ENCODE results near the gene MT2A.
A peak's percentile ranks its signal among the peaks of the same experiment; 100 is the strongest.

Gene MT2A

DNA sequence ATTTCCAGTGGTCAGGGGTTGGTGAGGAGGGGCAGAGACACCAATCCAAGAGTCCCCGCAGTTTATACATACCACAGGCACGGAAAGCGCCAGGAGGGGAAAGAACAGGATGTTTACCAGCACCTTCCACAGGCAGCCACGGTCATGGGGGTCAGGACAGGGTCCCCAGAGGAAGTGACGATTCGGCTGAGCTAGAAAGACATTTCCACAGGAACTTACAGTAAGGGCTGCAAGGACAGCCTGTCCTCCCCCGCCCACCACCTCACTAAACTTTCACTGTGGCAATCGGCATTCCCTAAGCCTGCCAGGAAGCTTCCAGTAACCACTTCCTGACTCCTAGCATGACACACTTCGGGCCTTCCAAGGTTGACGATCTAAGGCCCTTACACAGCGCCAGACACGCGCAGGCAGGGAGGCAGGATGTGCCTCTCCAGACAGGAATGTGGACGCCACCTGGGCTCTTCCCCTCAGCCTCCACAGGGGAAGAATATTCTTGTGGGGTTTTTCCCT, 1.2 kb upstream of the MT2A start:
- TF ChIP-seq GATA1 (IDR thresholded peaks at IDR 0.05; ENCODE audit: low read depth, low read length) (no peak), POLR2A (IDR thresholded peaks at IDR 0.05; ENCODE audit: low read length) (no peak)
- DNase-seq, result no peak

DNA sequence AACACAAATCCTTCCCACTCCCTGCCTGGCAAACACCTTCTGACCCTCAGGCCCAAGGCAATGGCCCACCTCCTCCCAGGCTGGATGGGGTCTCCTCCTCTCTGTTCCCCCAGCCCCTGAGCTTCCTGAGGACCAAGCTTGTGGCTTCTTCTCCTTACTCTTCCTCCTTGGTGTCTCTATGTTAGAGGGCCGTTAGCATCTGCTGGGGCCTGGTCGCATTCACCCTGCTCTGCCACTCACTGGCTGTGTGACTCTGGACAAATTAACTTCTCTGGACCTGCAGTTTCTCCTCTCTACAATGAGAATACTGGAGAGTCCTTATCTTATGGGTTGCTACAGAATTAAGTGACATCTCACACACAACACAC, 725 bp upstream of the MT2A start:
- no peak for DNase-seq
- no peak for TF ChIP-seq POLR2A (IDR thresholded peaks at IDR 0.05; ENCODE audit: low read length)
- TF ChIP-seq GATA1 (IDR thresholded peaks at IDR 0.05; ENCODE audit: low read depth, low read length), result no peak

DNA sequence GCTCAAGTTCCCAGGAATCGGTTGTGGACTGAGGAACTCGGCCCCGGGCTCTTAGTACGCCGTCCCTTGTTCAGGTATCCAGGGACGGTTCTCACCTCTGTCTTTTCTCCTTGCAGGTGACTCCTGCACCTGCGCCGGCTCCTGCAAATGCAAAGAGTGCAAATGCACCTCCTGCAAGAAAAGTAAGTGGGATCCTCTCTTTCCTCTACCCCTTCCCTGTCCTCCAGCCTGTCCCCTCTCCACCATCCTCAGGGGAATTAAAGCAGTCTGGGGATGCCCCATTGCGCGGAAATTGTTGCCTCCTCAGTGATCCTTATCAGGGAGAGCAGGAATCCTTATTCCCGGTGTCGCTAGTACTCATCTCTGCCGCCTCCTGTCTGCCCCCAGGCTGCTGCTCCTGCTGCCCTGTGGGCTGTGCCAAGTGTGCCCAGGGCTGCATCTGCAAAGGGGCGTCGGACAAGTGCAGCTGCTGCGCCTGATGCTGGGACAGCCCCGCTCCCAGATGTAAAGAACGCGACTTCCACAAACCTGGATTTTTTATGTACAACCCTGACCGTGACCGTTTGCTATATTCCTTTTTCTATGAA, 585 bp downstream of the MT2A start:
- TF ChIP-seq GATA1 (IDR thresholded peaks at IDR 0.05; ENCODE audit: low read depth, low read length) (no peak), POLR2A (IDR thresholded peaks at IDR 0.05; ENCODE audit: low read length) (no peak)
- DNase-seq, result peak in 1 of 2 experiments; percentile 45

DNA sequence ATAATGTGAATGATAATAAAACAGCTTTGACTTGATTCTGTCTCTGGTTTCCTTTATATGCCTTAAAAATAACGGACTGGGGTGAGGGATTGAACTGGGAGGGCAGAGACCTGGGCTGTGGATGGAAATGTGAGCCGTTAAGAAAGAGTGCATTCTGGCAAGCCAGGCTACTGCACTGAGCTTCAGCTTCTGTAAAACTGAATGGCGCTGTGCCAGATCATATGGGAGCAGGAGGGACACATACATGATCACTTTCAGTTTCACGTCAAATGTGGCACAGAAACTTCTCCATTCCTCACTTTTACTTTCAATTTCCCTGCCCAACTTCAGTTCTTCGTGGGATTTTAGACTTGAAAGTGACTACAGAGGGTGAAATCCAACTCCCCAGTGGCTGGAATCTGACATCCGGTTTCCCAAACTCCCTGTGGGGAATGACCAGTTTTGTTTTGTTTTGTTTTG, 1.1 kb downstream of the MT2A start:
- TF ChIP-seq POLR2A (IDR thresholded peaks at IDR 0.05; ENCODE audit: low read length), result peak; percentile 35
- no peak for TF ChIP-seq GATA1 (IDR thresholded peaks at IDR 0.05; ENCODE audit: low read depth, low read length)
- DNase-seq, result peak; percentile 95

DNA sequence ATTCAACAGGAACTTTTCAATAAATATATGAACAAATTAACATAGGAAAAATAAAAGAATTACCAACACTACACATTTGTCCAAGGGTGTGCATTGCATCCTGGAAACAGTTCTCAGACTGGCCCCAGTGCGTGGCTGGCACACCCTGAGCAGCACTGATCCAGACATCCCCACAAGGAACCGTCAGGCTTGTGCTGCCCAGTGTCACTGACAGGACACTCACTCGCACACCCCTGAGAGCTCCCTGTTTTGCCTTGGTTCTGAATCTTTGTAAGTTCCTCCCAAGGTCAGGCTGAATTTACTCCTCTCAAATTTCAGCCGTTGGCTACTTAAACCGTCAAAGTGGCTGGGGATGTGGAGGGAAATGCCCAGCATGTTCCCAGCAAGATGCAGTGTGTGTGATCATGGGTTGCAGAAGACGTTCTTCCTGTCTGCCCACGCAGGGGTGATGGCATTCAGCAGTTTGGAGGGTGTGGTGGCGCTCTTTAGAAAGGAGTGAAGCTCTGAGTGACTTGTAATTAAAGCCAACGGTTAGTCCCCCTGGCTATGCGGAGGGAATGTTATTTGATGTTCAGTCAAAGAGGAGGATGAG, 1.7 kb downstream of the MT2A start:
- DNase-seq, result peak; percentile 52 to 64
- TF ChIP-seq POLR2A (IDR thresholded peaks at IDR 0.05; ENCODE audit: low read length) (no peak), GATA1 (IDR thresholded peaks at IDR 0.05; ENCODE audit: low read depth, low read length) (no peak)

DNA sequence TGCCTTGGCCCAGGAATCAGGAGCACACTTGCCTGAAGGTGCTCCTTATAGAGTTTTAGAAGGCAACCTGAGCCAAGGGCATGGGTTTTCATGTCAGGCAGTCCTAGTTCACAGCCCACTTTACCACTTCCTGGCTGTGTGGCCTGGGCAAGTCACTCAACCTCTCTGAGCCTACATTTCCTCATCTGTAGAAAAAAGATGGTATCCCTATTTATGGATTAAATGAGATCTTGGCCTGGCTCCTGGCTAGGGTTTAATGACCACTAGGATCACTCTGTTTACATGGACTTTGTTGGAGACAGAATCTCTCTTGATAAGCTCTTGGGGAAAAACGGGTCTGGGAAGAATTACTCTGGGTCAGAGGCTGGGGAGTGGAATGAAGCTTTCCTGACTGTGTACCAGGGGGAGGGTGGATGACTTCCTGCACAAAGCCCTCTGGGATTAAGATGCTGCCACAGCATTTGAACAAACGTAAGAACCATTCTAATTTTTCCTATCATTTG, 2.3 kb downstream of the MT2A start:
- DNase-seq, result no peak
- TF ChIP-seq GATA1 (IDR thresholded peaks at IDR 0.05; ENCODE audit: low read depth, low read length) (no peak), POLR2A (IDR thresholded peaks at IDR 0.05; ENCODE audit: low read length) (no peak)

DNA sequence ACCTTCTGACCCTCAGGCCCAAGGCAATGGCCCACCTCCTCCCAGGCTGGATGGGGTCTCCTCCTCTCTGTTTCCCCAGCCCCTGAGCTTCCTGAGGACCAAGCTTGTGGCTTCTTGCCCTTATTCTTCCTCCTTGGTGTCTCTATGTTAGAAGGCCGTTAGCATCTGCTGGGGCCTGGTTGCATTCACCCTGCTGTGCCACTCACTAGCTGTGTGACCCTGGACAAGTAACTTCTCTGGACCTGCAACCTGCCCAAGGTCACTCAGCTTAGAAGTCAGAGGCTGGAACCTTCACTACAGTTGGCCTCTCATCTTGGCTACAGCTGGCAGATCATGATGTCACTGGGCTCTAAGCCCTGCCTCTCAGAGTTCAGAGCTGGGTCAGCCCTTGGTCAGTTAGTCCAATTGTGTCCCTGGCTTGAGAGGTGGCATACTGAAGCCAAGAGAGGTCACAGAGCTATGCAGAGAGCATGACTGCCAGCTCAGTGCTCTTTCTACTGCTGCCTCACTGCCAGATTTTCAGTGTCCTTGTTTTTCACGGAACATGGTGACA, 3.0 kb downstream of the MT2A start:
- no peak for TF ChIP-seq GATA1 (IDR thresholded peaks at IDR 0.05; ENCODE audit: low read depth, low read length)
- TF ChIP-seq POLR2A (IDR thresholded peaks at IDR 0.05; ENCODE audit: low read length), result no peak
- DNase-seq, result no peak

DNA sequence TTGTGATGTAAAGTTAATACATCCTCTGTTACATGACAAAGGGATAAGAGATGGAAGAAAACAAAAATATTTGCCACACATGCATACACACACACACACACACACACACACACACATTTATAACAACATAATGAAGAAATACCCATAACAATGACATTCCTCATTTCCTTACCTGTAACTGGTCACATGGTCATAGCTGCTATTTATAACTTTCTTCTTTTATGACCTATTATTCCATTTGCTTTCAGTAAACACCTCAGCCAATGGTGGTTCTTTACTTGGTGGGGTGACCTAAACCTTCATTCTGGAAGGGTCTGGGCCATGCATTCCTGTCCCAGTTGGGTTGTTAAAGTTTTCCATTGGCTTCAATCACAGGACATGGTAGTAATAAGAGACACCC, 5.3 kb downstream of the MT2A start:
- no peak for TF ChIP-seq POLR2A (IDR thresholded peaks at IDR 0.05; ENCODE audit: low read length)
- DNase-seq, result no peak

DNA sequence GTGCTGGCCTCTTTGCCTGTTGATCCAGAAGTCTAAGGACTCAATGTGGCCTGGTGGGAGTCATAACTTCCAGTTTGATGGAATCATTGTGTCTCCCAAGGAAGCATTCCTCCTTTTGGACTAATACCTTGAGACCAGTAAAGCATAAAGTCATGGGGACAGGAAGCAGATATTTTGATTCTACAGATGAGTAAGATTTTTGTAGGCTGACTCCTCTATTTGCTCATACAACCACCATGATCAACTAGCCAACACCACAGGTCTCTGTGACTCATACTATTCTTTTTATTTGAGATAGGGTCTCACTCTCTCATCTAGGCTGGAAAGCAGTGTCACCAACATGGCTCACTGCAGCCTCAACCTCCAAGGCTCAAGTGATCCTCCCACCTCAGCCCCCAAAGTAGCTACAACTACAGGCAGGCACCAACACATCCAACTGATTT, 6.2 kb downstream of the MT2A start:
- TF ChIP-seq POLR2A (IDR thresholded peaks at IDR 0.05; ENCODE audit: low read length) (no peak), GATA1 (IDR thresholded peaks at IDR 0.05; ENCODE audit: low read depth, low read length) (no peak)
- no peak for DNase-seq

DNA sequence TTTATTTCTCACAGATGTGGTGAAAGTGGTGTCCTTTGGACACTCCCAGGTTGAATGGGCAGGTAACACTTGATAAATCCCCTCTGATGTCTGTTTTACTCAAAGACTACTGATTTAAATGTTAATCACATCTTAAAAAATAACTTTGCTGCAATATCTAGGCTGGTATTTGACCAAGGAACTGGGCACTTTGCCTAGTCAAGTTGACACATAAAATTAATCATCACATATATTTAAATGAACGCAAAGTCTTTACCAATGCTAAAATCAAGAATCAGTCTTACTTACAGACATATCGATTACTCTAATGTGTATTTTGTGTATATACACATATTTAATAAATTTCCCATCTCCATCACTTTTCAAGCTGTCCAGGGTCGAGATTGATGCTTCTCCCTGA, 7.0 kb downstream of the MT2A start:
- TF ChIP-seq POLR2A (IDR thresholded peaks at IDR 0.05; ENCODE audit: low read length) (no peak), GATA1 (IDR thresholded peaks at IDR 0.05; ENCODE audit: low read depth, low read length) (no peak)
- DNase-seq, result no peak

DNA sequence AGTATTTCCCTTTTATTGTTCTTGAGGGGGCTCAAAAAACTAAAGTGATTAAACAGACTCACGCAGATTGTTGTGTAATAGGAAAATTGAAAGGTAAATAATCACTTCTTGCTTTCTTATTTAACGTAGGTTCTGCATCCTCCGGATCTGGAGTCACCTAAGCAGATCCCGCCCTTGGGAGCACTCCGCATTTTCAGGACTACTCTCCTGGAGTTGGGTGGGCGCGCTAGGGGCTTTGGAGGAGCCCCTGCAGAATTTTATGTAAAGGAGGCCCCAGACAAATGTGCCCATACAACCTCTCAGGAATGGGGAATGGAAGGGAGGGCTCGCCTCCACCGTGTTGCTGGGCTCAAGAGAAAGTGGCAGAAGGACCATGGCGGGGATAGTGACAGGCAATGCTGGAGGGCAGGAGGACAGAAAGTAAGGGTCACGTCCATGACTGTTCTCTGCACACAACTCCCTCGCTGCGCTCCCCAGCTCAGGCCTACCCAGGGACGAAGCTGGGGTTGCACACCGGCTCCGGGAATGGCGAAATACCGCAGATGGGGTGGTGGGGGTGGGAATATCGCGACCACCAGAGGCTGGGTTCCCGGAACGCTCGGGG, 8.3 kb downstream of the MT2A start:
- DNase-seq, result no peak
- no peak for TF ChIP-seq GATA1 (IDR thresholded peaks at IDR 0.05; ENCODE audit: low read depth, low read length)
- no peak for TF ChIP-seq POLR2A (IDR thresholded peaks at IDR 0.05; ENCODE audit: low read length)

DNA sequence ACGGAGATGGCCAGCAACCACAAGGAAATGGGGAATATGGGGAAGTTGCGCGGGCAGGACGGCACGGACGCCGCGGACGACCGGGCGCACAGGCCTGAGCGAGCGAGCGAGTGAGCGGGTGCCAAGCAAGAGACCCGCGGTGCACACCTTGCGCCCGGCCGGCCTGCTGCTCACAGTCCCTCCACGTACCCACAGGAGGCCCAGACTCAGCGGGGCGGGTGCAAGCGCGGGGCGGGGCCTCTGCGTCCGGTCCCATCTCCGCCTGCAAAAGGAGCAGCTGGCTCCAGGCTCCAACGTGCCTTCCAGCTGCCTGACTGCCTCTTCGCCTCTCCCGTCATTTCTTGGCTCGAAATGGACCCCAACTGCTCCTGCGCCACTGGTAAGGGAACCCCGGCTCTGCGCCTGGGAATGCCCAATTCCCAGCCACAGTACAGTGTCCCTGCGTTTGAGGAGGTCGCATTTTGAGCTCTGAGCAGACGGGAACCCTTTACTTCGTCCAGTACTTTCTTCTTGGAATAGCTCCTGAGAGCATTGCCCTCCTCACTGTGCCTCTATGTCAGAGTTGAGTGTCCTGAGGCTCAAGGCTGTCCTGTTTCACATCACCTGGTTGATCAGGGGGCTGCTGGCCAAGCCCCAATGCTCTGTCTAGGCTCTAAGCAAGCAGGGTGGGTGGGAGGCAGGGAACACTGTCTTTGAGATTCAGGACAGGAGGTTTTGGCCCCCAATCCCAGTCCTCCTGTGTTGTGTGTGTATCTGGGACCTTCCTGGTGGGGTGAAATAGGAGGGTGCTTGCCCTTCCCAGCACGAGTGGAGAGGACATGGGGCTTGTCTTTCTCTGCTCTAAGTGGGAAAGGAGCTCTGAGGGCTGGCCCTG, 9.1 kb downstream of the MT2A start:
- peak in 1 of 2 experiments; percentile 29 for DNase-seq
- TF ChIP-seq GATA1 (IDR thresholded peaks at IDR 0.05; ENCODE audit: low read depth, low read length), result no peak
- no peak for TF ChIP-seq POLR2A (IDR thresholded peaks at IDR 0.05; ENCODE audit: low read length)

DNA sequence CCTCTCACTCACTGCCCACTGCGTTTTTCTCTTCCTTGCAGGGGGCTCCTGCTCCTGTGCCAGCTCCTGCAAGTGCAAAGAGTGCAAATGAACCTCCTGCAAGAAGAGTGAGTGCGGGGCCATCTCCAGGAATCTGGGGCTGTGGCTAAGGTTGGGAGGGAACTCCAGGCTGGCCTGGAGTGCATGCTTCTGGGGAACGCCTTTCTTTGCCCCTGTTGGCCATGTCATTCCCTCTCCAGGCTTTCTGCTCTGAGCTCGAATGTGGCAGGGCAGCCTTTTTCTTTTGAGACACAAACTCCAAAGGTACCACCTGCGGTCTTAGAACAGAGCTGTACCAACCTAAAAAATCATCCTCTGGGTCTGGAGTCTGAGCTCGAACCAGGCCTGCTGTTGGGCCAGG, 9.8 kb downstream of the MT2A start:
- TF ChIP-seq GATA1 (IDR thresholded peaks at IDR 0.05; ENCODE audit: low read depth, low read length) (no peak), POLR2A (IDR thresholded peaks at IDR 0.05; ENCODE audit: low read length) (no peak)
- DNase-seq, result no peak
